BE2C (cell line): ENCODE measurements around the gene TFF2.

Experiments used
- DNase-seq: peaks from one replicate; pipeline ENCODE4 v3.0.0-alpha.2; 2020
- H3K27me3 ChIP-seq: fragments of 250-450 bp; sonication (Bioruptor Pico); 2 replicates; pipeline ENCODE4 v1.5.1; 2020; ENCODE audit warnings: mild to moderate bottlenecking
- H3K36me3 ChIP-seq: fragments of 250-450 bp; sonication (Bioruptor Pico); 2 replicates; pipeline ENCODE4 v1.5.1; 2020; ENCODE audit warnings: mild to moderate bottlenecking
- H3K4me1 ChIP-seq: fragments of 250-450 bp; sonication (Bioruptor Pico); 2 replicates; pipeline ENCODE4 v1.5.1; 2020
- H3K4me3 ChIP-seq: 2 replicates; pipeline ENCODE4 v1.5.1; 2011; ENCODE audit warnings: low read depth, low read length
- H3K9me3 ChIP-seq: fragments of 250-450 bp; sonication (Bioruptor Pico); 2 replicates; pipeline ENCODE4 v1.5.1; 2020
- CTCF ChIP-seq: IDR thresholded peaks from 2 replicates; pipeline ENCODE4 v1.5.1; 2012; ENCODE audit warnings: mild to moderate bottlenecking, low read depth, low read length

TFF2 gene

GRCh38 chr21:42395905-42396651 lies 45.3 kb upstream of the TFF2 start, which contains the start of gene TMPRSS3:
Gene TMPRSS3 (minus strand): TSS chr21:42396052. CDS start chr21:42395417, 635 bp downstream.
- H3K27me3 ChIP-seq: peaks cover 6% of the 10 kb centered on the region

GRCh38 chr21:42395302-42395701 lies 44.5 kb upstream of the TFF2 start:
- Histone ChIP-seq H3K9me3 (no peaks in the 10 kb centered on the region), H3K4me3 (no peak overlapping the region), H3K27me3 (peaks cover 13% of the 10 kb centered on the region), H3K36me3 (no peaks in the 10 kb centered on the region), H3K4me1 (no peaks in the 10 kb centered on the region)
- no peak for TF ChIP-seq CTCF
- no peak for DNase-seq

More at GRCh38 chr21:42395905-42396651, 45.3 kb upstream of the TFF2 start, which contains the start of gene TMPRSS3:
- Histone ChIP-seq H3K4me3 (no peak within 1 kb of the TSS), H3K36me3 (no peaks in the 10 kb centered on the region), H3K4me1 (no peaks in the 10 kb centered on the region), H3K9me3 (no peaks in the 10 kb centered on the region)
- TF ChIP-seq CTCF: no peak
- DNase-seq: no peak

GRCh38 chr21:42393443-42393950 lies 42.7 kb upstream of the TFF2 start:
- no peaks in the 10 kb centered on the region for H3K4me1 ChIP-seq
- peaks cover 13% of the 10 kb centered on the region for H3K27me3 ChIP-seq
- TF ChIP-seq CTCF: no peak
- H3K9me3 ChIP-seq: no peaks in the 10 kb centered on the region
- H3K4me3 ChIP-seq: no peak overlapping the region
- H3K36me3 ChIP-seq: no peaks in the 10 kb centered on the region
- no peak for DNase-seq

GRCh38 chr21:42392731-42393442 lies 42.1 kb upstream of the TFF2 start:
- Histone ChIP-seq H3K36me3 (no peaks in the 10 kb centered on the region), H3K4me1 (no peaks in the 10 kb centered on the region), H3K27me3 (peaks cover 13% of the 10 kb centered on the region), H3K4me3 (no peak overlapping the region), H3K9me3 (no peaks in the 10 kb centered on the region)
- no peak for DNase-seq
- TF ChIP-seq CTCF: no peak

- no peaks in the 10 kb centered on the region for H3K4me1 ChIP-seq
Measured at GRCh38 chr21:42391297-42391696, 40.5 kb upstream of the TFF2 start.

More at GRCh38 chr21:42391297-42391696, 40.5 kb upstream of the TFF2 start:
- no peaks in the 10 kb centered on the region for H3K9me3 ChIP-seq
- no peaks in the 10 kb centered on the region for H3K36me3 ChIP-seq
- H3K4me3 ChIP-seq: no peak overlapping the region
- H3K27me3 ChIP-seq: peaks cover 19% of the 10 kb centered on the region
- no peak for TF ChIP-seq CTCF
- no peak for DNase-seq
